WTC11 (cell line): ENCODE data around the gene ANKRD23. TPM values are rescaled to one million over a fixed set of nuclear protein-coding genes. Genes with fewer than 3 reads are reported as not detected.
A peak's percentile ranks its signal among the peaks of the same experiment; 100 is the strongest.

Experiments
- ATAC-seq: fragments of 200-7000 bp; cut with Tn5 transposase; 2 replicates; pipeline ENCODE4 v1.10.0; 2021; ENCODE audit warnings: mild to moderate bottlenecking, moderate library complexity
- CTCF ChIA-PET: fragments of 300-600 bp; sonication (Branson Sonifier 250); formaldehyde crosslinking; loops from one replicate; lab custom pipeline; 2021; ENCODE audit warnings: antibody characterized with exemption; lab: Charles Lee
- POLR2A ChIA-PET: fragments of 350-600 bp; sonication (Branson Sonifier 250); formaldehyde crosslinking; loops from one replicate; lab custom pipeline; 2021; ENCODE audit warnings: antibody characterized with exemption; lab: Charles Lee
- DNase-seq: peaks from one replicate; pipeline ENCODE4 v3.0.0; 2021; ENCODE audit warnings: low spot score
- H3K27ac Mint-ChIP-seq: 2 replicates; pipeline ENCODE4 v1.8.0; 2021; ENCODE audit warnings: mixed read lengths
- H3K27me3 Mint-ChIP-seq: 2 replicates; pipeline ENCODE4 v1.8.0; 2021; ENCODE audit warnings: low read depth, mild to moderate bottlenecking, moderate library complexity, mixed read lengths
- H3K36me3 Mint-ChIP-seq: 2 replicates; pipeline ENCODE4 v1.8.0; 2021; ENCODE audit warnings: mixed read lengths
- H3K4me1 Mint-ChIP-seq: 2 replicates; pipeline ENCODE4 v1.8.0; 2022; ENCODE audit warnings: mixed read lengths
- H3K4me3 Mint-ChIP-seq: 2 replicates; pipeline ENCODE4 v1.8.0; 2021; ENCODE audit warnings: mild to moderate bottlenecking, moderate library complexity, mixed read lengths
- H3K9me3 Mint-ChIP-seq: 2 replicates; pipeline ENCODE4 v1.8.0; 2021; ENCODE audit warnings: mixed read lengths
- E2F4 ChIP-seq: sonication (generic); formaldehyde crosslinking; IDR thresholded peaks from 2 replicates; pipeline ENCODE4 v1.8.1; 2022; ENCODE audit warnings: low read depth, mild to moderate bottlenecking, moderate library complexity, missing genetic modification reagents, borderline replicate concordance
- EMX1 ChIP-seq: fragments of 250-450 bp; sonication (Bioruptor Pico); IDR thresholded peaks from 2 replicates; pipeline ENCODE4 v1.8.0; 2021; ENCODE audit warnings: mild to moderate bottlenecking
- ETV6 ChIP-seq: sonication (generic); formaldehyde crosslinking; IDR thresholded peaks from 2 replicates; pipeline ENCODE4 v1.8.1; 2022; ENCODE audit warnings: mild to moderate bottlenecking, missing genetic modification reagents
- FOXK1 ChIP-seq: sonication (generic); formaldehyde crosslinking; IDR thresholded peaks from 2 replicates; pipeline ENCODE4 v1.8.0; 2022; ENCODE audit warnings: mild to moderate bottlenecking, moderate library complexity, missing genetic modification reagents
- FOXP1 ChIP-seq: sonication (generic); formaldehyde crosslinking; IDR thresholded peaks from 2 replicates; pipeline ENCODE4 v1.8.0; 2022; ENCODE audit warnings: missing genetic modification reagents, mild to moderate bottlenecking, moderate library complexity, borderline replicate concordance
- GABPB1 ChIP-seq: sonication (generic); formaldehyde crosslinking; IDR thresholded peaks from 2 replicates; pipeline ENCODE4 v1.8.1; 2023; ENCODE audit warnings: mild to moderate bottlenecking, missing genetic modification reagents
- MYBL2 ChIP-seq: sonication (generic); formaldehyde crosslinking; IDR thresholded peaks from 2 replicates; pipeline ENCODE4 v1.8.1; 2023; ENCODE audit warnings: mild to moderate bottlenecking, moderate library complexity, missing genetic modification reagents
- NFE2L1 ChIP-seq: sonication (generic); formaldehyde crosslinking; IDR thresholded peaks from 2 replicates; pipeline ENCODE4 v1.8.1; 2023; ENCODE audit warnings: missing genetic modification reagents
- SP1 ChIP-seq: sonication (generic); formaldehyde crosslinking; conservative IDR thresholded peaks from 2 replicates; pipeline ENCODE4 v1.8.1; 2022; ENCODE audit warnings: missing genetic modification reagents
- TP53 ChIP-seq: sonication (generic); formaldehyde crosslinking; IDR thresholded peaks from 2 replicates; pipeline ENCODE4 v1.8.1; 2023; ENCODE audit warnings: mild to moderate bottlenecking, missing genetic modification reagents
- ZNF263 ChIP-seq: sonication (generic); formaldehyde crosslinking; IDR thresholded peaks from 2 replicates; pipeline ENCODE4 v1.8.1; 2022; ENCODE audit warnings: low read depth, mild to moderate bottlenecking, moderate library complexity, missing genetic modification reagents
- ZNF416 ChIP-seq: fragments of 250-450 bp; sonication (Bioruptor Pico); IDR thresholded peaks from 2 replicates; pipeline ENCODE4 v1.9.0; 2021; ENCODE audit warnings: mild to moderate bottlenecking, inconsistent platforms
- ZNF671 ChIP-seq: fragments of 250-450 bp; sonication (Bioruptor Pico); IDR thresholded peaks from 2 replicates; pipeline ENCODE4 v1.8.0; 2021; ENCODE audit warnings: mild to moderate bottlenecking
- total RNA-seq: library from RNA; stranded (reverse); gene quantifications from 3 replicates; pipeline ENCODE4 v1.2.3, GENCODE V29; 2021
- TF ChIP-seq, protein P1 (sequence below): sonication (generic); formaldehyde crosslinking; conservative IDR thresholded peaks from 2 replicates; pipeline ENCODE4 v1.8.1; 2023; ENCODE audit warnings: mild to moderate bottlenecking, low read depth, missing genetic modification reagents, moderate library complexity
- TF ChIP-seq, protein P2 (sequence below): sonication (generic); formaldehyde crosslinking; IDR thresholded peaks from 2 replicates; pipeline ENCODE4 v1.8.1; 2022; ENCODE audit warnings: mild to moderate bottlenecking, moderate library complexity, missing genetic modification reagents
- TF ChIP-seq, protein P3 (sequence below): sonication (generic); formaldehyde crosslinking; IDR thresholded peaks from 2 replicates; pipeline ENCODE4 v1.8.0; 2023; ENCODE audit warnings: missing genetic modification reagents, mild to moderate bottlenecking, borderline replicate concordance
- TF ChIP-seq, protein P4 (sequence below): fragments of 200-600 bp; IDR thresholded peaks from 2 replicates; pipeline ENCODE4 v1.8.0; 2022; ENCODE audit warnings: antibody characterized with exemption
- TF ChIP-seq, protein P5 (sequence below): fragments of 250-450 bp; sonication (Bioruptor Pico); IDR thresholded peaks from 2 replicates; pipeline ENCODE4 v1.9.0; 2021; ENCODE audit warnings: mild to moderate bottlenecking

ANKRD23 gene
- total RNA-seq, 1 experiment from 2014 or later, result 3.2 TPM

DNA sequence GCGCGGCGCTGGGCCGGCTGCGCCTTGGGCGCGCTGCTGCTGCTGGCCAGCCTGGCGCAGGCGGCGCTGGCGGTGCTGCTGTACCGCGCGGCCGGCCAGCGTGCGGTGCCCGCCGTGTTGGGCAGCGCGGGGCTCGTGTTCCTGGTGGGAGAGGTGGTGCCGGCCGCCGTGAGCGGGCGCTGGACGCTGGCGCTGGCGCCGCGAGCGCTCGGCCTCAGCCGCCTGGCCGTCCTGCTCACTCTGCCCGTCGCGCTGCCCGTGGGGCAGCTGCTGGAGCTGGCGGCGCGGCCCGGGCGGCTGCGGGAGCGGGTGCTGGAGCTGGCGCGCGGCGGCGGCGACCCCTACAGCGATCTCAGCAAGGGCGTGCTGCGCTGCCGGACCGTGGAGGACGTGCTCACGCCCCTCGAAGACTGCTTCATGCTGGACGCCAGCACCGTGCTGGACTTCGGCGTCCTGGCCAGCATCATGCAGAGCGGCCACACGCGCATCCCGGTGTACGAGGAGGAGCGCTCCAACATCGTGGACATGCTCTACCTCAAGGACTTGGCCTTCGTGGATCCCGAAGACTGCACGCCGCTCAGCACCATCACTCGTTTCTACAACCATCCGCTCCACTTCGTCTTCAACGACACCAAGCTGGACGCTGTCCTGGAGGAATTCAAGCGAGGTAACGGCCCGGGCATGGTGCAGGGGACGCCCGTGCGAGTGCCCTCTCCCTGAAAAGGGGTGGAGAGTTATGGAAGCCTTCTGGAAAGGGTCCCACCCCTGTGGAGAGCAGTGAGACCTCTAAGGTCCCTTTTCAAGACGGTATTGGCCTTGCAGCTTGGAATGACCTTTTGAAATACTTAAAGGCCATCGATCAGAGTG is 26.8 kb downstream of the ANKRD23 start (continued):
- TF ChIP-seq TP53 (no peak), FOXP1 (CRISPR knock-in tag) (peak; percentile 72; the same call in 1 of the 2 replicates), GABPB1 (CRISPR knock-in tag) (no peak), EMX1 (CRISPR knock-in tag) (no peak), ZNF263 (CRISPR knock-in tag) (no peak), ZNF671 (no peak)

DNA sequence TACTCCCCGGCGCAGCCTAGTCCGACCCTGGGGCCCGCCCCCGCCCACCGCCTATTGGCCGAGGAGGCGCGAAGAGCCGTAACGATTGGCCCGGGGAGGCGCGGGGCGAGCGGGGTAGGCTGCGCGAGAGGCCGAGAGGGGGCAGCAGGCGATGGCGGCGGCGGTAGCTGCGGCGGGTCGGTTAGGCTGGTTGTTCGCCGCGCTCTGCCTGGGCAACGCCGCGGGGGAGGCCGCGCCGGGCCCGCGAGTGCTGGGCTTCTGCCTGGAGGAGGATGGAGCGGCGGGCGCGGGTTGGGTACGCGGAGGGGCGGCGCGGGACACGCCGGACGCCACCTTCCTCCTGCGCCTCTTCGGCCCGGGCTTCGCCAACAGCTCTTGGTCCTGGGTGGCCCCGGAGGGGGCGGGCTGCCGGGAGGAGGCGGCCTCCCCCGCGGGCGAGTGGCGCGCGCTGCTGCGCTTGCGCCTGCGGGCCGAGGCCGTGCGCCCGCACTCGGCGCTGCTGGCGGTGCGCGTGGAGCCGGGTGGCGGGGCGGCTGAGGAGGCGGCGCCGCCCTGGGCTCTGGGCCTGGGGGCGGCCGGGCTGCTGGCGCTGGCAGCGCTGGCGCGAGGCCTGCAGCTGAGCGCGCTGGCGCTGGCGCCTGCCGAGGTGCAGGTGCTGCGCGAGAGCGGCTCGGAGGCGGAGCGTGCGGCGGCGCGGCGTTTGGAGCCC is 27.5 kb downstream of the ANKRD23 start, which contains the start of gene CNNM3:
Gene CNNM3 (plus strand): TSS at position 142 of the 709 bp plus-strand sequence. CDS start 10 bp downstream, at position 152.
- CTCF ChIA-PET, result interaction anchor here (0.6 to 4.2 kb wide), 22 partner anchors 13 to 268 kb away, joined by 3 to 22 read pairs (median 4); partner anchors contain the start of genes ANKRD23, ANKRD39 and CNNM4
- Mint-ChIP-seq H3K9me3 (no peaks in the 10 kb centered on the region), H3K36me3 (peaks cover 14% of the 10 kb centered on the region), H3K27ac (peak within 1 kb of the TSS; percentile 59), H3K27me3 (0 out of 2 replicates have a peak, but pooled peaks cover 2% of the 10 kb centered on the region), H3K4me3 (peak within 1 kb of the TSS; percentile 83), H3K4me1 (peaks cover 47% of the 10 kb centered on the region)
- peak; percentile 94 for ATAC-seq
- POLR2A ChIA-PET, result interaction anchor here (0.6 to 1.5 kb wide), 4 partner anchors 17 to 53 kb away, joined by 3 to 4 read pairs (median 3); no protein-coding TSS in a partner anchor
- peak; percentile 99 for DNase-seq
- TF ChIP-seq, protein P1, sequence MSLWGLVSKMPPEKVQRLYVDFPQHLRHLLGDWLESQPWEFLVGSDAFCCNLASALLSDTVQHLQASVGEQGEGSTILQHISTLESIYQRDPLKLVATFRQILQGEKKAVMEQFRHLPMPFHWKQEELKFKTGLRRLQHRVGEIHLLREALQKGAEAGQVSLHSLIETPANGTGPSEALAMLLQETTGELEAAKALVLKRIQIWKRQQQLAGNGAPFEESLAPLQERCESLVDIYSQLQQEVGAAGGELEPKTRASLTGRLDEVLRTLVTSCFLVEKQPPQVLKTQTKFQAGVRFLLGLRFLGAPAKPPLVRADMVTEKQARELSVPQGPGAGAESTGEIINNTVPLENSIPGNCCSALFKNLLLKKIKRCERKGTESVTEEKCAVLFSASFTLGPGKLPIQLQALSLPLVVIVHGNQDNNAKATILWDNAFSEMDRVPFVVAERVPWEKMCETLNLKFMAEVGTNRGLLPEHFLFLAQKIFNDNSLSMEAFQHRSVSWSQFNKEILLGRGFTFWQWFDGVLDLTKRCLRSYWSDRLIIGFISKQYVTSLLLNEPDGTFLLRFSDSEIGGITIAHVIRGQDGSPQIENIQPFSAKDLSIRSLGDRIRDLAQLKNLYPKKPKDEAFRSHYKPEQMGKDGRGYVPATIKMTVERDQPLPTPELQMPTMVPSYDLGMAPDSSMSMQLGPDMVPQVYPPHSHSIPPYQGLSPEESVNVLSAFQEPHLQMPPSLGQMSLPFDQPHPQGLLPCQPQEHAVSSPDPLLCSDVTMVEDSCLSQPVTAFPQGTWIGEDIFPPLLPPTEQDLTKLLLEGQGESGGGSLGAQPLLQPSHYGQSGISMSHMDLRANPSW (CRISPR knock-in tag), result 0 out of 2 replicates have a peak, but pooled peaks have one; percentile 14
- peak; percentile 89 for TF ChIP-seq FOXP1 (CRISPR knock-in tag)
- TF ChIP-seq NFE2L1, result 0 out of 2 replicates have a peak, but pooled peaks have one; percentile 48
- peak; percentile 64; the same call in 1 of the 2 replicates for TF ChIP-seq MYBL2 (CRISPR knock-in tag)
- TF ChIP-seq ETV6 (CRISPR knock-in tag), result no peak
- TF ChIP-seq, protein P2, sequence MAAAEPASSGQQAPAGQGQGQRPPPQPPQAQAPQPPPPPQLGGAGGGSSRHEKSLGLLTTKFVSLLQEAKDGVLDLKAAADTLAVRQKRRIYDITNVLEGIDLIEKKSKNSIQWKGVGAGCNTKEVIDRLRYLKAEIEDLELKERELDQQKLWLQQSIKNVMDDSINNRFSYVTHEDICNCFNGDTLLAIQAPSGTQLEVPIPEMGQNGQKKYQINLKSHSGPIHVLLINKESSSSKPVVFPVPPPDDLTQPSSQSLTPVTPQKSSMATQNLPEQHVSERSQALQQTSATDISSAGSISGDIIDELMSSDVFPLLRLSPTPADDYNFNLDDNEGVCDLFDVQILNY (CRISPR knock-in tag), result 0 out of 2 replicates have a peak, but pooled peaks have one; percentile 39
- TF ChIP-seq, protein P3, sequence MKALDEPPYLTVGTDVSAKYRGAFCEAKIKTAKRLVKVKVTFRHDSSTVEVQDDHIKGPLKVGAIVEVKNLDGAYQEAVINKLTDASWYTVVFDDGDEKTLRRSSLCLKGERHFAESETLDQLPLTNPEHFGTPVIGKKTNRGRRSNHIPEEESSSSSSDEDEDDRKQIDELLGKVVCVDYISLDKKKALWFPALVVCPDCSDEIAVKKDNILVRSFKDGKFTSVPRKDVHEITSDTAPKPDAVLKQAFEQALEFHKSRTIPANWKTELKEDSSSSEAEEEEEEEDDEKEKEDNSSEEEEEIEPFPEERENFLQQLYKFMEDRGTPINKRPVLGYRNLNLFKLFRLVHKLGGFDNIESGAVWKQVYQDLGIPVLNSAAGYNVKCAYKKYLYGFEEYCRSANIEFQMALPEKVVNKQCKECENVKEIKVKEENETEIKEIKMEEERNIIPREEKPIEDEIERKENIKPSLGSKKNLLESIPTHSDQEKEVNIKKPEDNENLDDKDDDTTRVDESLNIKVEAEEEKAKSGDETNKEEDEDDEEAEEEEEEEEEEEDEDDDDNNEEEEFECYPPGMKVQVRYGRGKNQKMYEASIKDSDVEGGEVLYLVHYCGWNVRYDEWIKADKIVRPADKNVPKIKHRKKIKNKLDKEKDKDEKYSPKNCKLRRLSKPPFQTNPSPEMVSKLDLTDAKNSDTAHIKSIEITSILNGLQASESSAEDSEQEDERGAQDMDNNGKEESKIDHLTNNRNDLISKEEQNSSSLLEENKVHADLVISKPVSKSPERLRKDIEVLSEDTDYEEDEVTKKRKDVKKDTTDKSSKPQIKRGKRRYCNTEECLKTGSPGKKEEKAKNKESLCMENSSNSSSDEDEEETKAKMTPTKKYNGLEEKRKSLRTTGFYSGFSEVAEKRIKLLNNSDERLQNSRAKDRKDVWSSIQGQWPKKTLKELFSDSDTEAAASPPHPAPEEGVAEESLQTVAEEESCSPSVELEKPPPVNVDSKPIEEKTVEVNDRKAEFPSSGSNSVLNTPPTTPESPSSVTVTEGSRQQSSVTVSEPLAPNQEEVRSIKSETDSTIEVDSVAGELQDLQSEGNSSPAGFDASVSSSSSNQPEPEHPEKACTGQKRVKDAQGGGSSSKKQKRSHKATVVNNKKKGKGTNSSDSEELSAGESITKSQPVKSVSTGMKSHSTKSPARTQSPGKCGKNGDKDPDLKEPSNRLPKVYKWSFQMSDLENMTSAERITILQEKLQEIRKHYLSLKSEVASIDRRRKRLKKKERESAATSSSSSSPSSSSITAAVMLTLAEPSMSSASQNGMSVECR (CRISPR knock-in tag), result no peak; the same call in 1 of the 2 replicates
- TF ChIP-seq, protein P4, sequence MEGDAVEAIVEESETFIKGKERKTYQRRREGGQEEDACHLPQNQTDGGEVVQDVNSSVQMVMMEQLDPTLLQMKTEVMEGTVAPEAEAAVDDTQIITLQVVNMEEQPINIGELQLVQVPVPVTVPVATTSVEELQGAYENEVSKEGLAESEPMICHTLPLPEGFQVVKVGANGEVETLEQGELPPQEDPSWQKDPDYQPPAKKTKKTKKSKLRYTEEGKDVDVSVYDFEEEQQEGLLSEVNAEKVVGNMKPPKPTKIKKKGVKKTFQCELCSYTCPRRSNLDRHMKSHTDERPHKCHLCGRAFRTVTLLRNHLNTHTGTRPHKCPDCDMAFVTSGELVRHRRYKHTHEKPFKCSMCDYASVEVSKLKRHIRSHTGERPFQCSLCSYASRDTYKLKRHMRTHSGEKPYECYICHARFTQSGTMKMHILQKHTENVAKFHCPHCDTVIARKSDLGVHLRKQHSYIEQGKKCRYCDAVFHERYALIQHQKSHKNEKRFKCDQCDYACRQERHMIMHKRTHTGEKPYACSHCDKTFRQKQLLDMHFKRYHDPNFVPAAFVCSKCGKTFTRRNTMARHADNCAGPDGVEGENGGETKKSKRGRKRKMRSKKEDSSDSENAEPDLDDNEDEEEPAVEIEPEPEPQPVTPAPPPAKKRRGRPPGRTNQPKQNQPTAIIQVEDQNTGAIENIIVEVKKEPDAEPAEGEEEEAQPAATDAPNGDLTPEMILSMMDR, result peak; percentile 36; the same call in 1 of the 2 replicates
- TF ChIP-seq GABPB1 (CRISPR knock-in tag), result no peak; the same call in 1 of the 2 replicates
- TF ChIP-seq, protein P5, sequence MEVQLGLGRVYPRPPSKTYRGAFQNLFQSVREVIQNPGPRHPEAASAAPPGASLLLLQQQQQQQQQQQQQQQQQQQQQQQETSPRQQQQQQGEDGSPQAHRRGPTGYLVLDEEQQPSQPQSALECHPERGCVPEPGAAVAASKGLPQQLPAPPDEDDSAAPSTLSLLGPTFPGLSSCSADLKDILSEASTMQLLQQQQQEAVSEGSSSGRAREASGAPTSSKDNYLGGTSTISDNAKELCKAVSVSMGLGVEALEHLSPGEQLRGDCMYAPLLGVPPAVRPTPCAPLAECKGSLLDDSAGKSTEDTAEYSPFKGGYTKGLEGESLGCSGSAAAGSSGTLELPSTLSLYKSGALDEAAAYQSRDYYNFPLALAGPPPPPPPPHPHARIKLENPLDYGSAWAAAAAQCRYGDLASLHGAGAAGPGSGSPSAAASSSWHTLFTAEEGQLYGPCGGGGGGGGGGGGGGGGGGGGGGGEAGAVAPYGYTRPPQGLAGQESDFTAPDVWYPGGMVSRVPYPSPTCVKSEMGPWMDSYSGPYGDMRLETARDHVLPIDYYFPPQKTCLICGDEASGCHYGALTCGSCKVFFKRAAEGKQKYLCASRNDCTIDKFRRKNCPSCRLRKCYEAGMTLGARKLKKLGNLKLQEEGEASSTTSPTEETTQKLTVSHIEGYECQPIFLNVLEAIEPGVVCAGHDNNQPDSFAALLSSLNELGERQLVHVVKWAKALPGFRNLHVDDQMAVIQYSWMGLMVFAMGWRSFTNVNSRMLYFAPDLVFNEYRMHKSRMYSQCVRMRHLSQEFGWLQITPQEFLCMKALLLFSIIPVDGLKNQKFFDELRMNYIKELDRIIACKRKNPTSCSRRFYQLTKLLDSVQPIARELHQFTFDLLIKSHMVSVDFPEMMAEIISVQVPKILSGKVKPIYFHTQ (CRISPR knock-in tag), result no peak
- TF ChIP-seq SP1 (CRISPR knock-in tag), result peak; percentile 83
- TF ChIP-seq E2F4 (CRISPR knock-in tag), result peak; percentile 86
- TF ChIP-seq FOXK1 (CRISPR knock-in tag), result peak; percentile 86
- TF ChIP-seq ZNF416 (CRISPR knock-in tag), result no peak
